Sigmoid colon (tissue), 4 donors: ENCODE measurements around the gene INA.

Source experiments
- EP300 ChIP-seq, 4 donors: sonication (generic); formaldehyde crosslinking; IDR thresholded peaks; one replicate each; pipeline ENCODE4 v1.6.1; 2017; ENCODE audit warnings: antibody characterized with exemption in 4 of 4
- POLR2A ChIP-seq, 2 donors: fragments of 450-650 bp; IDR thresholded peaks; one replicate each; pipeline ENCODE4 v1.6.1; 2016; ENCODE audit warnings: antibody characterized with exemption in 2 of 2, mild to moderate bottlenecking in 2 of 2, moderate library complexity in 2 of 2
- POLR2AphosphoS5 ChIP-seq, 4 donors: sonication (generic); formaldehyde crosslinking; IDR thresholded peaks; one replicate each; pipeline ENCODE4 v1.6.1; 2017; ENCODE audit warnings: antibody characterized with exemption in 4 of 4
- TF ChIP-seq, protein P1 (sequence below), 4 experiments: fragments of 450-650 bp in 3 of 4; fragments of 200-600 bp in 1 of 4; IDR thresholded peaks; one replicate each; pipeline ENCODE4 v1.5.1; 2016 to 2019; ENCODE audit warnings: antibody characterized with exemption in 4 of 4, mild to moderate bottlenecking in 3 of 4, moderate library complexity in 2 of 4

DNA sequence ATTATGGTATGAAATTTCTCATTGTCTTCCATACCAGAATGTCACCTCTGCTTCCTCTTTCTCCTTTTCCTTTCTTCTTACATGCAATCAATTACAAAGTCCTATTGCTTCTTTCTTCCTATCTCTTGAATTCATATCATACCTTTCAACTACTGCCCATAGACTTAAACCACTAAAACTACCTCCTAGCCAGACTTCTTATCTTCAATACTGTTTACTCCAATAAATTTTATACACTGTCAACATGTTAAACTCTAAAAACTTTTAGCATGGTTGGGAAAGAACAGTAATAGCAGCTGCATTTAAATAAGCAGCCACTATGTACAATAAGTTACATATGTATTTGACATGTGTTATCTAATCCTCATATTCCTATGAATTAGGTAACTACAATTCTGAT lies 39.1 kb downstream of the INA start:
- TF ChIP-seq, protein P1, sequence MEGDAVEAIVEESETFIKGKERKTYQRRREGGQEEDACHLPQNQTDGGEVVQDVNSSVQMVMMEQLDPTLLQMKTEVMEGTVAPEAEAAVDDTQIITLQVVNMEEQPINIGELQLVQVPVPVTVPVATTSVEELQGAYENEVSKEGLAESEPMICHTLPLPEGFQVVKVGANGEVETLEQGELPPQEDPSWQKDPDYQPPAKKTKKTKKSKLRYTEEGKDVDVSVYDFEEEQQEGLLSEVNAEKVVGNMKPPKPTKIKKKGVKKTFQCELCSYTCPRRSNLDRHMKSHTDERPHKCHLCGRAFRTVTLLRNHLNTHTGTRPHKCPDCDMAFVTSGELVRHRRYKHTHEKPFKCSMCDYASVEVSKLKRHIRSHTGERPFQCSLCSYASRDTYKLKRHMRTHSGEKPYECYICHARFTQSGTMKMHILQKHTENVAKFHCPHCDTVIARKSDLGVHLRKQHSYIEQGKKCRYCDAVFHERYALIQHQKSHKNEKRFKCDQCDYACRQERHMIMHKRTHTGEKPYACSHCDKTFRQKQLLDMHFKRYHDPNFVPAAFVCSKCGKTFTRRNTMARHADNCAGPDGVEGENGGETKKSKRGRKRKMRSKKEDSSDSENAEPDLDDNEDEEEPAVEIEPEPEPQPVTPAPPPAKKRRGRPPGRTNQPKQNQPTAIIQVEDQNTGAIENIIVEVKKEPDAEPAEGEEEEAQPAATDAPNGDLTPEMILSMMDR (IDR thresholded peaks at IDR 0.05): no peak
- no peak for TF ChIP-seq EP300 (IDR thresholded peaks at IDR 0.05)
- no peak for TF ChIP-seq POLR2A (IDR thresholded peaks at IDR 0.05)
- TF ChIP-seq POLR2AphosphoS5 (IDR thresholded peaks at IDR 0.05): no peak
